GM12878 (cell line): ENCODE data around the gene FAXC. TPM values are rescaled to one million over a fixed set of nuclear protein-coding genes. Genes with fewer than 3 reads are reported as not detected.

ENCODE experiments used
- ATAC-seq: fragments of 200-7000 bp; cut with Tn5 transposase; 3 replicates; pipeline ENCODE4 v1.9.1; 2020; ENCODE audit warnings: mild to moderate bottlenecking, moderate library complexity
- BruUV-seq: library from RNA; stranded (reverse); fragments of 400-500 nt; replicated peaks from 2 replicates; lab custom pipeline; 2021; lab: Mats Ljungman, UMichigan
- CTCF ChIA-PET: fragments of 300-600 bp; sonication (Branson Sonifier 250); formaldehyde crosslinking; extraction: SDS; loops from one replicate; lab custom pipeline; 2021; ENCODE audit warnings: inconsistent platforms; lab: Yijun Ruan, JAX
- POLR2A ChIA-PET: fragments of 350-600 bp; formaldehyde crosslinking; extraction: SDS; loops from one replicate; lab custom pipeline; 2021; ENCODE audit warnings: inconsistent platforms; lab: Charles Lee
- RAD21 ChIA-PET: fragments of 300-600 bp; sonication (Branson Sonifier 250); formaldehyde crosslinking; loops from one replicate; lab custom pipeline; 2023; ENCODE audit warnings: antibody characterized with exemption; ENCODE audit not compliant: unreplicated experiment; lab: Charles Lee
- SMC1A ChIA-PET: fragments of 300-600 bp; sonication (Branson Sonifier 250); formaldehyde crosslinking; loops from one replicate; lab custom pipeline; 2023; ENCODE audit not compliant: unreplicated experiment, uncharacterized antibody; lab: Charles Lee
- DNase-seq: peaks from one replicate; pipeline ENCODE4 v3.0.0-alpha.2; 2011; ENCODE audit warnings: low read depth, low spot score
- FAIRE-seq: peaks from 3 replicates; lab custom pipeline; 2011; peaks lifted over from hg19 to GRCh38; lab: Jason Lieb, UNC
- H2AFZ ChIP-seq: 2 replicates; pipeline ENCODE4 v1.6.0; 2011; ENCODE audit warnings: low read depth, low read length, control low read depth; ENCODE audit not compliant: control insufficient read depth
- H3K27ac ChIP-seq: 2 replicates; pipeline ENCODE4 v1.5.1; 2011; ENCODE audit warnings: control low read depth; ENCODE audit not compliant: control insufficient read depth, insufficient read depth
- H3K27me3 ChIP-seq, 2 experiments: replicated peaks in 1 of 2; 2 replicates each; pipeline versions ENCODE4 v1.6.0 to v1.6.1; 2011; ENCODE audit warnings: low read length in 1 of 2; ENCODE audit not compliant: control insufficient read depth in 2 of 2, insufficient read depth in 2 of 2
- H3K36me3 ChIP-seq, 2 experiments: 2 replicates each; pipeline ENCODE4 v1.5.1; 2011; ENCODE audit warnings: low read length in 1 of 2; ENCODE audit not compliant: control insufficient read depth in 2 of 2, insufficient read depth in 2 of 2
- H3K4me1 ChIP-seq: 2 replicates; pipeline ENCODE4 v1.6.1; 2011; ENCODE audit warnings: mild to moderate bottlenecking, low read length, moderate library complexity, mixed read lengths; ENCODE audit not compliant: control insufficient read depth, insufficient read depth
- H3K4me2 ChIP-seq: 2 replicates; pipeline ENCODE4 v1.6.0; 2011; ENCODE audit warnings: control low read depth; ENCODE audit not compliant: control insufficient read depth, insufficient read depth
- H3K4me3 ChIP-seq: fragments of 200-600 bp; sonication (generic); 2 replicates; pipeline ENCODE4 v1.5.1; 2016
- H3K79me2 ChIP-seq: 2 replicates; pipeline ENCODE4 v1.6.0; 2011; ENCODE audit warnings: low read length; ENCODE audit not compliant: control insufficient read depth, insufficient read depth
- H3K9ac ChIP-seq: 2 replicates; pipeline ENCODE4 v1.8.0; 2011; ENCODE audit warnings: low read length, control low read depth, mixed read lengths; ENCODE audit not compliant: control insufficient read depth, insufficient read depth
- H3K9me3 ChIP-seq: replicated peaks from 3 replicates; pipeline ENCODE4 v1.5.1; 2011; ENCODE audit warnings: mild to moderate bottlenecking, low read length; ENCODE audit not compliant: control insufficient read depth, insufficient read depth
- H4K20me1 ChIP-seq: 2 replicates; pipeline ENCODE4 v1.6.0; 2011; ENCODE audit not compliant: control insufficient read depth, insufficient read depth
- IRF4 ChIP-seq: IDR thresholded peaks from 2 replicates; pipeline ENCODE4 v1.6.1; 2011; ENCODE audit warnings: low read depth, low read length
- NFYA ChIP-seq: IDR thresholded peaks from 2 replicates; pipeline ENCODE4 v1.6.1; 2011; ENCODE audit warnings: low read depth, mild to moderate bottlenecking, low read length, improper control_type of control experiment, borderline replicate concordance
- REST ChIP-seq: IDR thresholded peaks from 2 replicates; pipeline ENCODE4 v1.6.1; 2012; ENCODE audit warnings: mild to moderate bottlenecking, low read depth, low read length
- YY1 ChIP-seq: IDR thresholded peaks from 2 replicates; pipeline ENCODE4 v1.6.1; 2011; ENCODE audit warnings: low read depth, mild to moderate bottlenecking, low read length
- ZNF24 ChIP-seq: fragments of 450-650 bp; IDR thresholded peaks from 2 replicates; pipeline ENCODE4 v1.6.1; 2017; ENCODE audit warnings: antibody characterized with exemption, mild to moderate bottlenecking
- ZZZ3 ChIP-seq: IDR thresholded peaks from 2 replicates; pipeline ENCODE4 v1.6.1; 2011; ENCODE audit warnings: low read depth; ENCODE audit not compliant: control insufficient read depth, insufficient read length
- WGBS: methylation state at CpG from one replicate; pipeline ENCODE4 v1.1.6; 2016; ENCODE audit warnings: low lambda C conversion rate; ENCODE audit not compliant: insufficient replicate concordance, insufficient coverage; ENCODE audit errors: missing lambda C conversion rate; 5-methylcytosine and 5-hydroxymethylcytosine counted together
- in situ Hi-C: fragments of 300-500 bp; cut with MboI; formaldehyde crosslinking; loops from 9 replicates; pipeline ENCODE4 v1.14.3; 2018; ENCODE audit warnings: mixed read lengths
- intact Hi-C: fragments of 100-400 bp; cut with micrococcal nuclease; formaldehyde crosslinking; loops from one replicate; pipeline ENCODE4 v1.14.2; 2022; ENCODE audit not compliant: unreplicated experiment
- polyA plus RNA-seq, 11 experiments: library from polyadenylated mRNA; depleted of rRNA in 4 of 11; unstranded in 6 of 11; stranded (reverse) in 5 of 11; fragments of >200 nt; fragmentation: Nextera tagmentation in 4 of 11; fragmentation: Illumina TruSeq in 1 of 11; extraction: Ambion mirVana in 4 of 11; extraction: Trizol in 1 of 11; gene quantifications; 1 replicate in 1 of 11; 2 replicates in 10 of 11; pipeline versions ENCODE4 v1.2.1 to v1.2.3, GENCODE V29; 2011 to 2016; ENCODE audit warnings: inconsistent platforms in 2 of 11, missing spikeins in 2 of 11, low read depth in 1 of 11
- total RNA-seq, 4 experiments: library from RNA; depleted of rRNA in 3 of 4; stranded (reverse); fragments of >200 nt in 3 of 4; fragmentation: Illumina TruSeq in 1 of 4; extraction: Trizol in 1 of 4; gene quantifications; 2 replicates each; pipeline versions ENCODE4 v1.2.1 to v1.2.3, GENCODE V29; 2013 to 2021

The FAXC gene
- total and polyA plus RNA-seq, 10 of the 15 experiments (the other 5 are each of a cell fraction or from before 2014, with no cell fraction given) = not detected

DNA sequence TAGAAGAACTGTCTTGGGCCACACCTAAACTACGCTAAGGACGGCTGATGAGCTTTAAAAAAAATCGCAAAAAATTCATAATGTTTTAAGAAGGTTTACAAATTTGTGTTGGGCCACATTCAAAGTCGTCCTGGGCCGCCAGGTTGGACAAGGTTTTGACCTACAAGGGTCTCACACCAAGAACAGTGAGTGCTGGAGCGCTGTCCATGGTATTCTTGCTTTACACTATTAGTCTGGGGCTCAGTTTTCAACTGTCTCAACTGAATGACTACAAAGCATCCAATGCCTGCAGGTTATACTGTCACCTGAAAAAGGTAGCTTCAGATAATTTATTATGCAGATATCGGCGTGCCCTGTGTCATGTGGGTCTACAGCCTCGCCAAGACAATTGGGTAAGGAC is 3.7 kb upstream of the FAXC start:
- POLR2A ChIA-PET = no interaction called here

More for the DNA sequence above, 3.7 kb upstream of the FAXC start:
- Histone ChIP-seq H3K9ac (no peak overlapping the region), H3K27ac (no peak overlapping the region), H3K4me2 (no peak overlapping the region), H3K9me3 (no peaks in the 10 kb centered on the region), H2AFZ (no peak overlapping the region), H3K36me3 (no peaks in the 10 kb centered on the region), H3K4me1 (no peaks in the 10 kb centered on the region), H3K27me3 (peaks cover 6 to 15% of the 10 kb centered on the region in 2 experiments), H4K20me1 (no peaks in the 10 kb centered on the region), H3K4me3 (no peak overlapping the region), H3K79me2 (no peaks in the 10 kb centered on the region)
- intact Hi-C loops = no loop called here
- in situ Hi-C loops = no loop called here
- ATAC-seq (no peak), FAIRE-seq (no peak), DNase-seq (no peak)
- RAD21 ChIA-PET = no interaction called here
- WGBS = 54% methylated on average over 9 of the region's 9 CpGs
- TF ChIP-seq ZNF24 (no peak), YY1 (no peak), NFYA (no peak), ZZZ3 (no peak), IRF4 (no peak), REST (peak; percentile 85)
- SMC1A ChIA-PET = interaction anchor here (1.7 kb wide), 1 partner anchor 8 kb away, joined by 4 read pairs; no protein-coding TSS in a partner anchor
- no TSS peak for BruUV-seq
- CTCF ChIA-PET = interaction anchor here (1.3 to 2.2 kb wide), 2 partner anchors 16 to 18 kb away, joined by 4 to 5 read pairs; no protein-coding TSS in a partner anchor
